Measurements from ENCODE around the gene CACNA1C.

CACNA1C gene

GRCh38 chr12:2035431-2036055, 17.2 kb upstream of the CACNA1C start:
- Histone ChIP-seq H3K9ac (ENCODE audit: low read depth in 1 of 2, low read length in 2 of 2) (no peak overlapping the region), H3K27me3 (ENCODE audit: control insufficient read depth in 2 of 2, insufficient read depth in 2 of 2, low read length in 2 of 2) (peaks cover 5 to 10% of the 10 kb centered on the region in 2 donors), H3K9me3 (ENCODE audit: control insufficient read depth in 2 of 2, low read length in 2 of 2) (no peaks in the 10 kb centered on the region), H3K36me3 (ENCODE audit: control insufficient read depth in 2 of 2, insufficient read depth in 2 of 2, low read length in 2 of 2) (no peaks in the 10 kb centered on the region), H3K4me1 (ENCODE audit: control insufficient read depth in 2 of 2, insufficient read depth in 2 of 2, low read length in 2 of 2) (peaks cover 3 to 8% of the 10 kb centered on the region in 2 donors), H3K4me3 (ENCODE audit: low read length in 2 of 2) (peak overlapping the region; percentile 38 to 61), H3K27ac (ENCODE audit: low read depth in 2 of 2, low read length in 2 of 2) (no peak overlapping the region)

GRCh38 chr12:2039034-2039433, 13.8 kb upstream of the CACNA1C start:
- Histone ChIP-seq H3K4me1 (ENCODE audit: control insufficient read depth in 2 of 2, insufficient read depth in 2 of 2, low read length in 2 of 2) (peaks cover 3 to 8% of the 10 kb centered on the region in 2 donors), H3K27ac (ENCODE audit: low read depth in 2 of 2, low read length in 2 of 2) (no peak overlapping the region), H3K9me3 (ENCODE audit: control insufficient read depth in 2 of 2, low read length in 2 of 2) (no peaks in the 10 kb centered on the region), H3K27me3 (ENCODE audit: control insufficient read depth in 2 of 2, insufficient read depth in 2 of 2, low read length in 2 of 2) (peaks cover 6 to 11% of the 10 kb centered on the region in 2 donors), H3K4me3 (ENCODE audit: low read length in 2 of 2) (no peak overlapping the region), H3K36me3 (ENCODE audit: control insufficient read depth in 2 of 2, insufficient read depth in 2 of 2, low read length in 2 of 2) (no peaks in the 10 kb centered on the region), H3K9ac (ENCODE audit: low read depth in 1 of 2, low read length in 2 of 2) (no peak overlapping the region)

GRCh38 chr12:2043054-2043453, 9.7 kb upstream of the CACNA1C start:
- H3K9ac ChIP-seq (ENCODE audit: low read depth in 1 of 2, low read length in 2 of 2), result no peak overlapping the region

GRCh38 chr12:2044165-2044564, 8.6 kb upstream of the CACNA1C start:
- Histone ChIP-seq H3K27ac (ENCODE audit: low read depth in 2 of 2, low read length in 2 of 2) (no peak overlapping the region), H3K9ac (ENCODE audit: low read depth in 1 of 2, low read length in 2 of 2) (no peak overlapping the region), H3K4me3 (ENCODE audit: low read length in 2 of 2) (no peak overlapping the region), H3K36me3 (ENCODE audit: control insufficient read depth in 2 of 2, insufficient read depth in 2 of 2, low read length in 2 of 2) (no peaks in the 10 kb centered on the region), H3K27me3 (ENCODE audit: control insufficient read depth in 2 of 2, insufficient read depth in 2 of 2, low read length in 2 of 2) (peaks cover 8 to 9% of the 10 kb centered on the region in 2 donors), H3K9me3 (ENCODE audit: control insufficient read depth in 2 of 2, low read length in 2 of 2) (no peaks in the 10 kb centered on the region), H3K4me1 (ENCODE audit: control insufficient read depth in 2 of 2, insufficient read depth in 2 of 2, low read length in 2 of 2) (no peaks in the 10 kb centered on the region)

More at GRCh38 chr12:2043054-2043453, 9.7 kb upstream of the CACNA1C start:
- no peak overlapping the region for H3K27ac ChIP-seq (ENCODE audit: low read depth in 2 of 2, low read length in 2 of 2)
- H3K27me3 ChIP-seq (ENCODE audit: control insufficient read depth in 2 of 2, insufficient read depth in 2 of 2, low read length in 2 of 2), result peaks cover 8 to 11% of the 10 kb centered on the region in 2 donors
- no peak overlapping the region for H3K4me3 ChIP-seq (ENCODE audit: low read length in 2 of 2)
- H3K9me3 ChIP-seq (ENCODE audit: control insufficient read depth in 2 of 2, low read length in 2 of 2), result no peaks in the 10 kb centered on the region
- no peaks in the 10 kb centered on the region for H3K36me3 ChIP-seq (ENCODE audit: control insufficient read depth in 2 of 2, insufficient read depth in 2 of 2, low read length in 2 of 2)
- no peaks in the 10 kb centered on the region for H3K4me1 ChIP-seq (ENCODE audit: control insufficient read depth in 2 of 2, insufficient read depth in 2 of 2, low read length in 2 of 2)

- Histone ChIP-seq H3K9ac (ENCODE audit: low read depth in 1 of 2, low read length in 2 of 2) (no peak overlapping the region), H3K36me3 (ENCODE audit: control insufficient read depth in 2 of 2, insufficient read depth in 2 of 2, low read length in 2 of 2) (no peaks in the 10 kb centered on the region), H3K9me3 (ENCODE audit: control insufficient read depth in 2 of 2, low read length in 2 of 2) (no peaks in the 10 kb centered on the region), H3K4me3 (ENCODE audit: low read length in 2 of 2) (no peak overlapping the region), H3K27ac (ENCODE audit: low read depth in 2 of 2, low read length in 2 of 2) (no peak overlapping the region), H3K27me3 (ENCODE audit: control insufficient read depth in 2 of 2, insufficient read depth in 2 of 2, low read length in 2 of 2) (peaks cover 17 to 18% of the 10 kb centered on the region in 2 donors), H3K4me1 (ENCODE audit: control insufficient read depth in 2 of 2, insufficient read depth in 2 of 2, low read length in 2 of 2) (no peaks in the 10 kb centered on the region)
Observed at GRCh38 chr12:2046957-2047356, 5.8 kb upstream of the CACNA1C start.

GRCh38 chr12:2047752-2048151, 5.0 kb upstream of the CACNA1C start:
- Histone ChIP-seq H3K36me3 (ENCODE audit: control insufficient read depth in 2 of 2, insufficient read depth in 2 of 2, low read length in 2 of 2) (no peaks in the 10 kb centered on the region), H3K27ac (ENCODE audit: low read depth in 2 of 2, low read length in 2 of 2) (no peak overlapping the region), H3K4me1 (ENCODE audit: control insufficient read depth in 2 of 2, insufficient read depth in 2 of 2, low read length in 2 of 2) (peaks cover 0 to 3% of the 10 kb centered on the region in 2 donors), H3K4me3 (ENCODE audit: low read length in 2 of 2) (no peak overlapping the region), H3K9me3 (ENCODE audit: control insufficient read depth in 2 of 2, low read length in 2 of 2) (no peaks in the 10 kb centered on the region), H3K9ac (ENCODE audit: low read depth in 1 of 2, low read length in 2 of 2) (no peak overlapping the region), H3K27me3 (ENCODE audit: control insufficient read depth in 2 of 2, insufficient read depth in 2 of 2, low read length in 2 of 2) (peaks cover 15 to 21% of the 10 kb centered on the region in 2 donors)

GRCh38 chr12:2049604-2050540, 2.9 kb upstream of the CACNA1C start:
- no peaks in the 10 kb centered on the region for H3K9me3 ChIP-seq (ENCODE audit: control insufficient read depth in 2 of 2, low read length in 2 of 2)
- H3K36me3 ChIP-seq (ENCODE audit: control insufficient read depth in 2 of 2, insufficient read depth in 2 of 2, low read length in 2 of 2), result no peaks in the 10 kb centered on the region
- H3K27ac ChIP-seq (ENCODE audit: low read depth in 2 of 2, low read length in 2 of 2), result no peak overlapping the region
- peaks cover 0 to 8% of the 10 kb centered on the region in 2 donors for H3K4me1 ChIP-seq (ENCODE audit: control insufficient read depth in 2 of 2, insufficient read depth in 2 of 2, low read length in 2 of 2)
- peaks cover 20 to 31% of the 10 kb centered on the region in 2 donors for H3K27me3 ChIP-seq (ENCODE audit: control insufficient read depth in 2 of 2, insufficient read depth in 2 of 2, low read length in 2 of 2)
- H3K9ac ChIP-seq (ENCODE audit: low read depth in 1 of 2, low read length in 2 of 2), result no peak overlapping the region
- H3K4me3 ChIP-seq (ENCODE audit: low read length in 2 of 2), result no peak overlapping the region

GRCh38 chr12:2051700-2052621, 826 bp upstream of the CACNA1C start:
- no peaks in the 10 kb centered on the region for H3K9me3 ChIP-seq (ENCODE audit: control insufficient read depth in 2 of 2, low read length in 2 of 2)
- peak overlapping the region in 1 of 2 donors; percentile 20 for H3K9ac ChIP-seq (ENCODE audit: low read depth in 1 of 2, low read length in 2 of 2)
- peaks cover 28 to 40% of the 10 kb centered on the region in 2 donors for H3K27me3 ChIP-seq (ENCODE audit: control insufficient read depth in 2 of 2, insufficient read depth in 2 of 2, low read length in 2 of 2)
- H3K27ac ChIP-seq (ENCODE audit: low read depth in 2 of 2, low read length in 2 of 2), result no peak overlapping the region
- peak overlapping the region in 1 of 2 donors; percentile 51 for H3K4me3 ChIP-seq (ENCODE audit: low read length in 2 of 2)
- H3K4me1 ChIP-seq (ENCODE audit: control insufficient read depth in 2 of 2, insufficient read depth in 2 of 2, low read length in 2 of 2), result peaks cover 0 to 8% of the 10 kb centered on the region in 2 donors
- no peaks in the 10 kb centered on the region for H3K36me3 ChIP-seq (ENCODE audit: control insufficient read depth in 2 of 2, insufficient read depth in 2 of 2, low read length in 2 of 2)

GRCh38 chr12:2053691-2054090, 904 bp downstream of the CACNA1C start:
- Histone ChIP-seq H3K27me3 (ENCODE audit: control insufficient read depth in 2 of 2, insufficient read depth in 2 of 2, low read length in 2 of 2) (peaks cover 29 to 33% of the 10 kb centered on the region in 2 donors), H3K36me3 (ENCODE audit: control insufficient read depth in 2 of 2, insufficient read depth in 2 of 2, low read length in 2 of 2) (no peaks in the 10 kb centered on the region), H3K9ac (ENCODE audit: low read depth in 1 of 2, low read length in 2 of 2) (no peak overlapping the region), H3K4me3 (ENCODE audit: low read length in 2 of 2) (peak overlapping the region; percentile 62 to 63), H3K27ac (ENCODE audit: low read depth in 2 of 2, low read length in 2 of 2) (peak overlapping the region in 1 of 2 donors; percentile 44), H3K4me1 (ENCODE audit: control insufficient read depth in 2 of 2, insufficient read depth in 2 of 2, low read length in 2 of 2) (peaks cover 0 to 8% of the 10 kb centered on the region in 2 donors), H3K9me3 (ENCODE audit: control insufficient read depth in 2 of 2, low read length in 2 of 2) (no peaks in the 10 kb centered on the region)
